Stimulated activated CD4-positive, alpha-beta T cell treated with anti-CD3 and anti-CD28 coated beads, TNF-alpha, amount 100 ng/mL, for 48 hours (primary cell): ENCODE results near the gene GYS2.

ENCODE experiments used
- DNase-seq, 3 donors: peaks; one replicate each; pipeline ENCODE4 v3.0.0-alpha.2; 2020; ENCODE audit warnings: low read depth in 3 of 3

Gene GYS2

DNA sequence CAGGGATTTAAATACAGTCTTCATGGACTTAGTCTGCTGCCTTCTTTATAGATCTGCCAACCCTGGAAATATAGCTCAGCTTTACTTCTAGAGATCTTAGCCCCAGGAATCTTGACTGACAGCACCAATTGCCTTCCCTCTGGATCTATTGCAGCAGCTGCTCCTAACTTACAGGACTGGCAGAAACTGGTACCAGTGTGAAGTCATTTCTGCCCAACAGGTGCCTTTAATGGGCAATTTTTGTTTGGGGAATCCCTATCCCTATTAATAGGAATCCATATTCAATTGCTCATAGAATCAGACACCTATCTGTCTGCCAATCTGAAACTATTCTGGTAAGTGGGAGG lies 51.3 kb downstream of the GYS2 start:
- DNase-seq, result no peak

DNA sequence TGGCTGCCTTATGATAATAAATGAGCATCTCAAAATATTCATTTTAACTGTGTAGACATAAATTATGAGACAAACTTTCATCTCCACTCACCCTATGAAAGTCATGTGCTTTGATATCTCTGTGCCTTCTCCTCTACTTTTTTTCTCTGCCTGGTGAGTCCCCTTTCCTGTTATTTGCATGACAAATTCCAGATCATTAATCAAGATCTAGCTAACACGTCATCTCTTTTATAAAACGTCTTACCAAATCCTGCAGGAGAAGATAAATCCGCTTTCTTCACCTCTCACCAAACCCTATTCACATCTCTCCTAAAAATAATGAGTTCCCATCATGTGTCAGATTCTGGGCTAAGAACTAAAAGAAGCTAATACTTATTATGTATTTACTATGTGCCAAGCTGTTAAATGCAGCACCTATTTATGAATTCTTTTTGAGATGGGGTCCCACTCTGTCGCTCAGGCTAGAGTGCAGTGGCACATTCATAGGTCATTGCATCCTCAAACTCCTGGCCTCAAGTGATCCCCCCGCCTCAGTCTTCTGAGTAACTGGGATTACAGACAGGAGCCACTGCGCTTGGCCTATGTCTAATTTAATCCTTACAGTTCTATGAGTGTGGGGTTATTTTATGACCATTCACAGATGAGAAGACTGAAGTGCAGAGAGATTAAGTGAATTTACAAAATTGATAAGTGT lies 51.9 kb downstream of the GYS2 start:
- DNase-seq, result no peak

- DNase-seq, result no peak
Measured at GRCh38 chr12:21551841-21552465, 52.7 kb downstream of the GYS2 start.

DNA sequence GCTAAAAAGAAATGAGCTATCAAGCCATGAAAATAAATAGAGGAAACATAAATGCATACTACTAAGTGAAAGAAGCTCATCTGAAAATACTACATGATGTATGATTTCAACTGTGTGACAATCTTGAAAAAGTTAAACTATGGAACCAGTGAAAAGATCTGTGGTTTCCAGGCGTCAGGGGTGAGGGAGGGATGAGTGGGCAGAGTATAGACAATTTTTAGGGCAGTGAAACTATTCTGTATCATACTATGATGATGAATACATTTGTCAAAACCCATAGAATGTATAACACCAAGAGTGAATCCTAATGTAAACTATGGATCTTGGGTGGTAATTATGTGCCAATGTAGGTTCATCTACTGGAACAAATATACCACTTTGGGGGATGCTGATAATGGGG lies 57.2 kb downstream of the GYS2 start:
- peak in 1 of 3 donors; percentile 42 for DNase-seq

DNA sequence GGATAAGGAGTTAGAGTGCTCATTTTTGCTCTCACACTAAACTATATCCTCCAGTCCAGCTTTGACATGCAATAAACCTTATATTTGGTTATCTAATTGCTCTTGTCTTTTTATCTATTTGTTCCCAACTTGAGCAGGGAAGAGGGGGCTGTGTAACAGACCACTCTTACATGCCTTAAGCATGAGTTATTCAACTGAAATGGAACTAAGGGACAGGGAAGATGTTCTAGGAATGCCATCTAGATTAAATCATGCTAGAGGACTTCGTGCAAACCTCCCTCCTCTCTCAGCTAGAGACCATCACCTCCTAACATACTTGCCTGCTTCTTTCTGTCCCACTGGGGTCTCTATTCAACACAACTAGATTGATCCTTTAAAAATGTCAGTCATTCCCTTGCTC lies 57.9 kb downstream of the GYS2 start:
- no peak for DNase-seq

GRCh38 chr12:21545557-21545956 lies 59.1 kb downstream of the GYS2 start:
- DNase-seq, result no peak

GRCh38 chr12:21543151-21543550 lies 61.5 kb downstream of the GYS2 start:
- DNase-seq, result no peak

DNA sequence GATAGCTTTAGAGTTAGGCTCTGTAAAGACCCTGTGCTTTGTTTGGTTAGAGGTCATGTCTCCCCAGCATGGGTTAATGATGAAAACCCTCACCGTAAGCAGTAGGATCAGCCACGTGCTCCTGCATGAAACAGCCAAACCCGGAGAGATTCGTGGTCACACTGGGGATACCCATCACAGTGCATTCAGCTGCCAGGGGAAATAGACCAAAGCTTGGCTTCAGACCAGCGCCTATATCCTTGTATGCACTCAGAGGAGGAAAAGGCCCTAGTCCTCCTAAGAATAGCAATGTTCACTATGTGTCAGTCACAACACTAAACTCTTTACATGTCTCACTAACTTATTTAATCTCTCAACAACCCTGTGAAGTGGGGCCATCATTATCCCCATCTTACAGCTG lies 62.2 kb downstream of the GYS2 start:
- DNase-seq, result no peak

GRCh38 chr12:21541773-21542172 lies 62.9 kb downstream of the GYS2 start:
- no peak for DNase-seq

GRCh38 chr12:21539797-21540196 lies 64.8 kb downstream of the GYS2 start:
- no peak for DNase-seq

- no peak for DNase-seq
Measured at GRCh38 chr12:21538061-21538653, 66.5 kb downstream of the GYS2 start.

DNA sequence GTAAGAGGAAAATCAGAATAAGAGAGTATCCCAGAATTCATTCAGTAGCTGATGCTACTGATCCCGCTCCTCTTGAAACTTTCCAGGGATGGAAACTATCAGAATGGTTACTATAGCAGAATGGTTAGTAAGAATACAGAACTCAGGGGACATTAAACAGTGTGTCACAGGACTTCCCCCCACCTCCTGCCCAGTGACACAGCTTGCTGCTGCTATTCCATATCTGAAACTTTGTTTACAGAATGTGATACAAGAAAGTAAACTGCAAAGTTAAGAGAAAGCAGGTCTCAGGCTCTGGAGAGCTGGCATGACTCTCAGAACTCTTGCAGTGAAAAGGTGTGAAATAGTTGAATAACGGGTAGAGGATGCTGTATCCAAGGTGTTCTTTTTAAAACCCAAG lies 75.2 kb downstream of the GYS2 start:
- no peak for DNase-seq

DNA sequence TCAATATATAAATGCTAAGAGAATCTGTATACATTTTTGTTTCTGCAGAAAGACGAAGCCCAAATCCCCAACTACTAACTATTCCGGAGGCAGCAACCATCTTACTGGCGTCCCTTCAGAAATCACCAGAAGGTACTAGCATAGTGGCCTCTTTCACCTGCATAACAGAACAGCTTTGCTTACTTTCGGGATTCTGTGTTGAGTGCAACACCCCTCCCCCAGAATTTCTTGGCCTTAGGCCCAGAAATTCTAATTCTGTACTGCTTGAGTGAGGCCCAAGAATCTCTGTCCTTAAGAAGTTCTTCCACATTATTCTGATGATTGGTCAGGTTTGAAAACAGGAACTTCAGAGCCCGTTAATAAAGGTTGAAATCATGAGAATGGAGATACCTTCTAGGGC lies 75.7 kb downstream of the GYS2 start:
- DNase-seq, result no peak

DNA sequence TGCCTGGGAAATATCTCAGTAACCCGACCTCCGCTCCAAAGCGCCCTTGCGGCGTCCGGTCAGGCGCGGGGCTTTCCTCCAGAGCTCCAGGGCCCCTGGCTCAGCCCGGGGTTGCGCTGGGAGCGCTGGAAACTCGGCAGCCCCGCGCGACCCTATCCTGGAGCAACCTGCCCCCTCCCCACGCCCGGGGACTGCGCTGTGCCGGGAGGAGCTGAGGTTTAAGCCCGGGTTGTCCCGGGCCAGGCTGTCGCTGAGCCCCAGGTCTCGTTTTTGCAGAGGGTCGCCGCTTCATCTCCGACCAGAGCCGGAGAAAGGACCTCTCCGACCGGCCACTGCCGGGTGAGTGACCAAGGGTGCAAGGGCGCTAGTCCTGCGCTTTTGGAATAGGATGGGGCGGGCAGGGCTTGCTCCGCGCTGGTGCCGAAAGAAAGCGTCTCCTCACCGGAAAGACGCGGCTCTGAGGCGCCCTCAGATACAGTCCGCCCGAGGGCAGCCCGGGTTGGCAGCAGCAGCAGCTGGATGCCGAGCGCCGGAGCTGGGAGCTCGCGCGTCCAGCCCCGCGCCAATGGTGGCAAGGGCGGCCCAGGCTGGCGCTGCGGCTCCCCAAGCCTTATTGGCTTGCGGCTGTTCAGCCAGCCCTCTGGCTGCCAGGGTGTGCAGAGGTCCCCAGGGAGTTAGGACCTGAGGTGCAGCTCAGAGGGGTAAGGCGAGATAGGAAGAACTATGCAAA lies 77.0 kb downstream of the GYS2 start:
- peak; percentile 44 to 47 (median 47) for DNase-seq

- DNase-seq, result no peak
Measured at GRCh38 chr12:21526721-21527345, 77.8 kb downstream of the GYS2 start.

DNA sequence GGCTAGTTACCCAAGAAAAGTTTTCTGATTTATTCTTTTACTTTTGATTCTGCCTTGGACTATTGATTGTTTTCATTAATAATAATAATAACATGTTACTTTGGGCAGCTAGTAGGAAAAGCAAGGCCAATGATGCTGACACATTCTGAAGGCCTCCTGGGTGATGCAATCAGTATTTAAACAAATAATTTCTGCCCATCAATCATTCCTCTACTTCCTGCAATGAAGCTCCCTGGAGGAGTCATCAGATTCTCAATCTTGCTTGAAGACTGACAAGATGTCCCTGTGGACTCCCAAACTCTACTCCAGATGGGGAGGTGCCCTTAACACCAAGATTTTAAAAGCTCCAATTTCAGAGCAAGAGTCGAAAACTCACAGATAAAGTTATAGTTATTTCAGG lies 78.6 kb downstream of the GYS2 start, which contains the start of gene SPX:
SPX (plus strand) TSS at position 244 of the 400 bp plus-strand sequence. CDS start 177 bp downstream, outside the sequence.
- DNase-seq, result no peak

DNA sequence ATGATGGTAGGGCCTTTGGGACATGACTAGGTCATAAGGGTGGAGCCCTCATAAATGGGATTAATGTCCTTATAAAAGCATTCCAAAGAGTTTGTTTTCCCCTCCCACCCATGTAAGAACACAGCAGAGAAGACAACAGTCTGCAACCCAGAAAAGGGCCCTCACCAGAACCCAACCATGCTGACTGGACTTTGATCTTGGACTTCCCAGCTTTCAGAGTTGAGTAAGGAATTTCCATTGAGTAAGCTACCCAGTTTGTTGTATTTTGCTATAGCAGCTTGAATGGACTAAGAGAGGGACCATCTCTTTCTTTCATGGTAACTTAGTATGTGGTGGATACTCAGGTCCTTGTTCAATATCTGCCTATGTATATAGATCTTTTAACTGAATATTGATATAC lies 81.5 kb downstream of the GYS2 start:
- DNase-seq, result no peak

DNA sequence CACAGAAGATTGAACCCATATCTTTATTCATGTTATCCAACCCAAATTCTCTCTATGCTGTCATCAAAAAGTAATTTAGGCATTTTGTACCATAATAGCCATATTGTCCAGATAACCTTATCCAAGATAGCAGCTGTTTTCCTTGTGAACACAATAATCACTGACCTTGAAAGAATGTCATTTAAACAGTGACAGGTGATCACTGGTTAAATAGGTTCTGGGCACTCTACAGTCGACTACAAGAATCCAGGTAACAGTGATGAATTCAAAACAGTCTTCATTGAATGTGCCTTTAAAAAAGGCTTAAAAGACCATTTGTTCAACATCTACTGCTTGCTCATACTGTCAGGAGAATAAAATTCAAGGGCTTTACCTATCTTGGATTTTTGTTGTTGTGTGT lies 83.1 kb downstream of the GYS2 start:
- DNase-seq, result no peak

GRCh38 chr12:21518451-21518850 lies 86.2 kb downstream of the GYS2 start:
- DNase-seq, result no peak

DNA sequence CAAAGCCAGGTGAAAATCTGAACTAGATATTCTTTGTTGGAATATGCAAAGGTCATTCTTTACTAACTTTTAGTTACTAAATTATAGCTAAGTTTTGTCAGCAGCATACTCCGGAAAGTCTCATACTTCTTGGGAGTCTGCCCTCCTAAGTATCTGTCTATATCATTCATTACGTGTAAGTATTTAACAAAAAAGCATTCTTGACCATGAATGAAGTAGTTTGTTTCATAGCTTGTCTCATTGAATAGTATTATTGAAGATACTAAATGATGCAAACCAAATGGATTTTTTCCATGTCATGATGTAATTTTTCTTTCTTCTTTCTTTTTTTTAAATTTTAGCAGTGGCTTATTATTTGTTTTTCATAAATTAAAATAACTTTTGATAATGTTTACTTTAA lies 88.4 kb downstream of the GYS2 start:
- DNase-seq, result no peak

DNA sequence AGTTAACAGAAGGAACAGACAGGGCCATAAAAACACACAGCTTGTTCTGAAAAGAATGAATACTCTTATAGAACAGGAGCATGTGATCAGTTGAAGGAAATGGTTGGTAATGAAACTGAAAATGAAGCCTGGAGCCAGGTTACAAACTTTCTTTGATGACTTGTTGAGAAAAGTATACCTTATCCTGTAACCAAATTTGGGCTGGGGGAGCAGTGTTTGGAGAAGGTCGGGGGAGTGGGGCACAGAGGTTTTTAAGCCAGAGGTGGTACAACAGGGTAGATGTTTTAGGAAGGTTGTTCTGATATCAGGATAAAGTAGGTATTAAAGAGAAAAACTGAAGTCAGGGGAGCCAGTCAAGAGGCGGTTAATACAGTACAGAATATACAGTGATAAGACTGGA lies 94.9 kb downstream of the GYS2 start:
- DNase-seq, result no peak

DNA sequence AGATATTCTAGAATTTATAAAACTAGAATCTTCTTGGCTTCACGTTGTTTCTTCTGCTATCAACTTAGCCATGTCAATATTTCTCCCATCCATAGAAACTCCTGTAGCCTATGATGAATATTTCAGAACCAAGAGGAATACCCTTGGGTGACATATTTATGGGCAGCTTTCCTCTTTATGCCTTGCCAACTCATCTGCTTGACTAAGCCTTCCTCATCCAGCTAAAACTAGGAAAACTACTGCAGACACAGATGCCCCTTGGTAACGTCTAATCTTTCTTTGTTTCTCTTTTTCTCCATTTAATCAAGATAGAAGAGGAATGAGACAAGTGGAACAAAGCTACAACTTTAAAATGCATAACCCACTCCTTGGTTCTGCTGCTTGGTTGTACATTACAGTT lies 96.8 kb downstream of the GYS2 start:
- no peak for DNase-seq
